ENCODE results near the gene CAPN15.
"Not testable (repeated sequence)": the region's sequence is repeated elsewhere in the genome, so short reads cannot be mapped to it uniquely, and the experiment has no call there.

CAPN15 gene

DNA sequence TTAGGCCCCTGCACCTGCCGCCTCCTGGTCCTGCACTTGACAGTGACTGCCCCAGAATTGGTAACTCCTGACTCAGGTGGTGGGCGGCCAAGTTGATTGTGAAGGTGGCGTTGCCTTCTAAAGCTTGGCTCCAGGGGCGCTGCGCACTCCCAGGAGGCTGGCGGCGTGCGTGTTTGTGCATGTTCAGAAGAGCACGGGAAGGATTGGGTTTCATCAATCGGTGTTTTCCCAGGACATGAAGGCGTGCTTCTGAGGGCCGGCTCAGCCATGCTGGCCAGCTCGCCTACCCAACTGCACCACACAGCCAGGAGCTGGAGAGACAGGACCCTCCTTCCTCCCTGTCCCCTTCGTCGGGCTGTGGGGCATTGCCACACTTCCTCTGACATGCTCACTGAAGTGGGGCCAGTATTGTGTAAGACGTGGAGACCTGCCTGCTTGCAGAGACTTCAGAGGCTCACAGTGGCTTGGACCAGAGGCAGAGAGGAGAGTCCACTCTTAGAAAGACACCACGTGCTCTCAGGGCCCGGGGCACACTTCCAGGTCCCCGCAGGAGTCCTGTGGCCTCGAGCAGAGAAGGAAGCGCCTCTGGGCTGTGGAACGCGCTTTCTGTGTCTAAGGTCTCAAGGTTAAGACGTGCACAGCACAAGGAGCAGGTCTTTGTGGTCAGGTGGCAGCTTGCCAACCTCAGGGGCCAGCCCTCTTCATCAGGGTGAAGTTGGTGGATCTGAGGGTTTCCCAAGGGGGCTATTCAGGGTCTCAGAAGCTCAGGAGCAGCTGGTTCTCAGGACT lies 65.2 kb downstream of the CAPN15 start:
- DNase-seq (ENCODE audit: low spot score), result no peak

DNA sequence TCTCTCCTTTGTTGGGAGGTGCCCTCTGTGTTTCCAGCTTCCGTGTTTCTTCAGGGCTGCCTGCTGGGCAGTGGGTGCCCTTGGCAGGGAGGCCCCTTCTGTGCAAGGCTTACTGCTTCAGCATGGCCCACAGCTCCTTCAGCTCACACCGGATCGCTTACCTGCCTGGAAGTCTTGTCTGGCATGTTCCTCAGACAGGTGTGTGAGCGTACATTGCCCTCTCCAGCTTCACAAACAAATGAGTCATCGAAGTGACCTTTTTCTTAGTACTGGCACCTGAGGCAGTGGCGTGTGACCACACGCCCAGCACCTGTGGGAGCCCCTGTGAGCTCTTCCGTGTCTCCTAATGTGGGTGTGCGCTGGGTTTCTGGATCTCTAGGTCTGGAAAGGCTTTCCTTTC lies 65.9 kb downstream of the CAPN15 start:
- DNase-seq (ENCODE audit: low spot score), result no peak

GRCh38 chr16:593807-594206 lies 66.3 kb downstream of the CAPN15 start:
- DNase-seq (ENCODE audit: low spot score), result no peak

- DNase-seq (ENCODE audit: low spot score), result no peak
Observed at GRCh38 chr16:595094-595528, 67.6 kb downstream of the CAPN15 start.

- DNase-seq (ENCODE audit: low spot score), result no peak
Observed at GRCh38 chr16:595942-596735, 68.6 kb downstream of the CAPN15 start.

DNA sequence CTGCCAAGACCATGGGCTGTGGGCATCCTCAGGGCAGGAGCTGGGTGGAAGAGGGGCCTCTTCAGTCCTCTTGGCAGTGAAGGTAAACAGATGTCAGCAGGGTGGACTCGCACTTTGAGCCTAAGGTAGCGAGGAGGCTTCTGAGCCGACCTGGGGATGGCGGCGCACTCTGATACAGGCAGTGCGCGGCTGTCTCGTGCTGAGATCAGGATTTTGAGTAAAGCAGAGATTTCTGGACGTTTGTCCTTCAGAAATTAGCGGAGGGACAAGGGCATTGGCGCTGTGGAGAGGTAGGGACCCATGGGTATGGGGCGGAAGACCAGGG lies 69.2 kb downstream of the CAPN15 start:
- no peak for DNase-seq (ENCODE audit: low spot score)

DNA sequence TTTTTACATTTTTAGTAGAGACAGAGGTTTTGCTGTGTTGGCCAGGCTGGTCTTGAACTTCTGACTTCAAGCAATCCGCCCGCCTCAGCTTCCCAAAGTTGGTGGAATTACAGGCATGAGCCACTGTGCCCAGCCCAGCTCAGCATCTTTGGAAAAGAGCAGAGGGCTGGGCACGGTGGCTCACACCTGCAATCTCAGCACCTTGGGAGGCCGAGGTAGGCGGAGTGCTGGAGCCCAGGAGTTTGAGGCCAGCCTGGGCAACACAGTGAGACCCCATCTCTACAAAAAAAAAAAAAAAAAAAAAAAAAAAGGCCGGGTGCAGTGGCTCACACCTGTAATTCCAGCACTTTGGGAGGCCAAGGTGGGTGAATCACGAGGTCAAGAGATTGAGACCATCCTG lies 70.1 kb downstream of the CAPN15 start:
- not testable (repeated sequence) for DNase-seq (ENCODE audit: low spot score)

- DNase-seq (ENCODE audit: low spot score), result no peak
Observed at GRCh38 chr16:598823-599739, 71.6 kb downstream of the CAPN15 start.

DNA sequence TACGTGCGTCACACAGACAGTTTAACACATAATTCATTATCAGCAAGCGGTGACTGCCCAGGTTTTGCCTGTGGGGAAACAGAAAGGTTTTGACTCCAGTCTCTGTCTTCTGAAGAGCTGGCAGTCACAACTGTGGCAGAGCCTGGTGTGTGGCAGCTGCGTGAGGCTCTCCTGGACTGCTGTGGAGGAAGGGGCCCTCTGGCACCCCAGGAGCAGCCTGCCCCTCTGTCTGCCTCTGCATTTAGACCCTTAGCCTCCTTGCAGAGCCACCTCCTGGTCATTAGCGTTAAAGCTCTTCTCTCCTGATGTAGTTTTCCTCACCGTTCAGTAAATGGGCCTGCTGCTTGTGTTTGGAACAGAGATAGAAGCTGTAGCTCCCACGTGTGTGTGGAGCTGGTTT lies 73.3 kb downstream of the CAPN15 start:
- no peak for DNase-seq (ENCODE audit: low spot score)

GRCh38 chr16:603933-604332 lies 76.4 kb downstream of the CAPN15 start:
- no peak for DNase-seq (ENCODE audit: low spot score)

Measured in CD4-positive, alpha-beta T cell treated with Interleukin-2 at 100 ng/mL for 4 hours (primary cell).